GM23338 (cell line): ENCODE measurements around the gene CLEC2D. TPM values are rescaled to one million over a fixed set of nuclear protein-coding genes. Genes with fewer than 3 reads are reported as not detected.

ENCODE experiments used
- ATAC-seq: fragments of 200-7000 bp; cut with Tn5 transposase; 3 replicates; pipeline ENCODE4 v1.9.1; 2020
- DNase-seq: peaks from one replicate; pipeline ENCODE4 v3.0.0-alpha.2; 2015; ENCODE audit warnings: low spot score
- H2AFZ ChIP-seq: fragments of 200-600 bp; sonication (generic); 2 replicates; pipeline ENCODE4 v1.8.0; 2016; ENCODE audit warnings: antibody characterized with exemption, mild to moderate bottlenecking, moderate library complexity
- H3F3A ChIP-seq: fragments of 200-600 bp; sonication (generic); replicated peaks from 2 replicates; pipeline ENCODE4 v1.8.0; 2017; ENCODE audit warnings: antibody characterized with exemption, mixed run types, low read depth
- H3K27ac ChIP-seq: fragments of 200-600 bp; sonication (generic); 2 replicates; pipeline ENCODE4 v1.6.1; 2016; ENCODE audit warnings: low read depth
- H3K27me3 ChIP-seq: fragments of 200-600 bp; sonication (generic); 2 replicates; pipeline ENCODE4 v1.8.0; 2016; ENCODE audit warnings: mild to moderate bottlenecking, mixed run types, moderate library complexity; ENCODE audit not compliant: insufficient read depth
- H3K36me3 ChIP-seq: fragments of 200-600 bp; sonication (generic); 2 replicates; pipeline ENCODE4 v1.8.0; 2016; ENCODE audit warnings: mild to moderate bottlenecking; ENCODE audit not compliant: insufficient read depth
- H3K4me1 ChIP-seq: fragments of 200-600 bp; sonication (generic); 2 replicates; pipeline ENCODE4 v1.8.0; 2016; ENCODE audit warnings: mild to moderate bottlenecking, moderate library complexity; ENCODE audit not compliant: insufficient read depth
- H3K4me2 ChIP-seq: fragments of 200-600 bp; sonication (generic); 2 replicates; pipeline ENCODE4 v1.7.1; 2017; ENCODE audit warnings: mixed run types
- H3K4me3 ChIP-seq: fragments of 200-600 bp; sonication (generic); 2 replicates; pipeline ENCODE4 v1.6.1; 2016; ENCODE audit warnings: mixed run types
- H3K79me2 ChIP-seq: fragments of 200-600 bp; sonication (generic); replicated peaks from 2 replicates; pipeline ENCODE4 v1.8.0; 2017; ENCODE audit warnings: mild to moderate bottlenecking; ENCODE audit not compliant: insufficient read depth
- H3K9me2 ChIP-seq: fragments of 200-600 bp; sonication (generic); 2 replicates; pipeline ENCODE4 v1.8.0; 2017; ENCODE audit not compliant: insufficient read depth
- H4K20me1 ChIP-seq: fragments of 200-600 bp; sonication (generic); replicated peaks from 2 replicates; pipeline ENCODE4 v1.8.0; 2017; ENCODE audit warnings: mild to moderate bottlenecking; ENCODE audit not compliant: insufficient read depth
- H3K27ac Mint-ChIP-seq: 2 replicates; pipeline ENCODE4 v1.8.0; 2020; ENCODE audit warnings: inconsistent platforms, mild to moderate bottlenecking, moderate library complexity, mixed read lengths
- H3K27me3 Mint-ChIP-seq: 3 replicates; pipeline ENCODE4 v1.8.0; 2022; ENCODE audit warnings: low read depth, mild to moderate bottlenecking, moderate library complexity, mixed read lengths, inconsistent platforms; ENCODE audit not compliant: insufficient read depth, poor library complexity
- H3K36me3 Mint-ChIP-seq: 3 replicates; pipeline ENCODE4 v1.8.0; 2021; ENCODE audit warnings: low read depth, mild to moderate bottlenecking, inconsistent platforms, moderate library complexity, mixed read lengths
- H3K4me1 Mint-ChIP-seq: 3 replicates; pipeline ENCODE4 v1.8.0; 2020; ENCODE audit warnings: mild to moderate bottlenecking, inconsistent platforms, mixed read lengths
- H3K4me3 Mint-ChIP-seq: 3 replicates; pipeline ENCODE4 v1.8.0; 2021; ENCODE audit warnings: moderate library complexity, mild to moderate bottlenecking, inconsistent platforms, mixed read lengths
- H3K9me3 Mint-ChIP-seq: 3 replicates; pipeline ENCODE4 v1.8.0; 2020; ENCODE audit warnings: moderate library complexity, mild to moderate bottlenecking, inconsistent platforms, mixed read lengths
- CREB1 ChIP-seq: fragments of 250-450 bp; sonication (Bioruptor Pico); IDR thresholded peaks from 2 replicates; pipeline ENCODE4 v1.5.0; 2020; ENCODE audit warnings: low read depth, mild to moderate bottlenecking, moderate library complexity
- ETS1 ChIP-seq: IDR thresholded peaks from 2 replicates; pipeline ENCODE4 v1.6.1; 2016; ENCODE audit warnings: antibody characterized with exemption
- EZH2 ChIP-seq: fragments of 200-600 bp; sonication (generic); IDR thresholded peaks from one replicate; pipeline ENCODE4 v1.8.0; 2017; ENCODE audit warnings: antibody characterized with exemption, mild to moderate bottlenecking, low read depth; ENCODE audit not compliant: unreplicated experiment
- EZH2phosphoT487 ChIP-seq: fragments of 200-600 bp; sonication (generic); IDR thresholded peaks from one replicate; pipeline ENCODE4 v1.8.1; 2018; ENCODE audit warnings: antibody characterized with exemption; ENCODE audit not compliant: unreplicated experiment
- JUNB ChIP-seq: IDR thresholded peaks from one replicate; pipeline ENCODE4 v1.6.1; 2016; ENCODE audit warnings: antibody characterized with exemption; ENCODE audit not compliant: unreplicated experiment
- NANOG ChIP-seq: IDR thresholded peaks from 2 replicates; pipeline ENCODE4 v1.6.1; 2016; ENCODE audit warnings: antibody characterized with exemption, borderline replicate concordance
- POLR2AphosphoS5 ChIP-seq: IDR thresholded peaks from 2 replicates; pipeline ENCODE4 v1.6.1; 2016; ENCODE audit warnings: antibody characterized with exemption, low read depth
- REST ChIP-seq: IDR thresholded peaks from one replicate; pipeline ENCODE4 v1.6.1; 2018; ENCODE audit warnings: antibody characterized with exemption; ENCODE audit not compliant: unreplicated experiment
- STAT1 ChIP-seq: IDR thresholded peaks from one replicate; pipeline ENCODE4 v1.6.1; 2016; ENCODE audit warnings: antibody characterized with exemption; ENCODE audit not compliant: unreplicated experiment
- ZNF114 ChIP-seq: fragments of 250-450 bp; sonication (Bioruptor Pico); IDR thresholded peaks from 2 replicates; pipeline ENCODE4 v1.5.0; 2020; ENCODE audit warnings: mild to moderate bottlenecking, moderate library complexity
- ZNF331 ChIP-seq: fragments of 250-450 bp; sonication (Bioruptor Pico); IDR thresholded peaks from 2 replicates; pipeline ENCODE4 v1.5.0; 2020; ENCODE audit warnings: low read depth, mild to moderate bottlenecking, moderate library complexity
- polyA plus RNA-seq: library from polyadenylated mRNA; unstranded; fragments of >200 nt; fragmentation: Nextera tagmentation; extraction: Ambion mirVana; gene quantifications from 2 replicates; pipeline ENCODE4 v1.2.1, GENCODE V29; 2016
- total RNA-seq: library from RNA; depleted of rRNA; stranded (reverse); fragments of >200 nt; shearing (Covaris generic); gene quantifications from 2 replicates; pipeline ENCODE4 v1.2.3, GENCODE V29; 2014
- TF ChIP-seq, protein P1 (sequence below): fragments of 250-450 bp; sonication (Bioruptor Pico); IDR thresholded peaks from 2 replicates; pipeline ENCODE4 v1.5.0; 2020; ENCODE audit warnings: mild to moderate bottlenecking, moderate library complexity
- TF ChIP-seq, protein P2 (sequence below), 2 experiments: fragments of 200-600 bp in 1 of 2; sonication (generic) in 1 of 2; conservative IDR thresholded peaks; 2 replicates each; pipeline versions ENCODE4 v1.5.1 to v1.6.1; 2016 to 2017; ENCODE audit warnings: antibody characterized with exemption in 2 of 2, low read depth in 2 of 2, mild to moderate bottlenecking in 2 of 2, moderate library complexity in 1 of 2

The CLEC2D gene
- total and polyA plus RNA-seq, 2 experiments from 2014 or later = 6.9 to 7.1 TPM

GRCh38 chr12:9699269-9699897, 29.9 kb downstream of the CLEC2D start:
- no peak overlapping the region for H3K27ac Mint-ChIP-seq
- H3K36me3 ChIP-seq = peaks cover 12% of the 10 kb centered on the region
- TF ChIP-seq, protein P1, sequence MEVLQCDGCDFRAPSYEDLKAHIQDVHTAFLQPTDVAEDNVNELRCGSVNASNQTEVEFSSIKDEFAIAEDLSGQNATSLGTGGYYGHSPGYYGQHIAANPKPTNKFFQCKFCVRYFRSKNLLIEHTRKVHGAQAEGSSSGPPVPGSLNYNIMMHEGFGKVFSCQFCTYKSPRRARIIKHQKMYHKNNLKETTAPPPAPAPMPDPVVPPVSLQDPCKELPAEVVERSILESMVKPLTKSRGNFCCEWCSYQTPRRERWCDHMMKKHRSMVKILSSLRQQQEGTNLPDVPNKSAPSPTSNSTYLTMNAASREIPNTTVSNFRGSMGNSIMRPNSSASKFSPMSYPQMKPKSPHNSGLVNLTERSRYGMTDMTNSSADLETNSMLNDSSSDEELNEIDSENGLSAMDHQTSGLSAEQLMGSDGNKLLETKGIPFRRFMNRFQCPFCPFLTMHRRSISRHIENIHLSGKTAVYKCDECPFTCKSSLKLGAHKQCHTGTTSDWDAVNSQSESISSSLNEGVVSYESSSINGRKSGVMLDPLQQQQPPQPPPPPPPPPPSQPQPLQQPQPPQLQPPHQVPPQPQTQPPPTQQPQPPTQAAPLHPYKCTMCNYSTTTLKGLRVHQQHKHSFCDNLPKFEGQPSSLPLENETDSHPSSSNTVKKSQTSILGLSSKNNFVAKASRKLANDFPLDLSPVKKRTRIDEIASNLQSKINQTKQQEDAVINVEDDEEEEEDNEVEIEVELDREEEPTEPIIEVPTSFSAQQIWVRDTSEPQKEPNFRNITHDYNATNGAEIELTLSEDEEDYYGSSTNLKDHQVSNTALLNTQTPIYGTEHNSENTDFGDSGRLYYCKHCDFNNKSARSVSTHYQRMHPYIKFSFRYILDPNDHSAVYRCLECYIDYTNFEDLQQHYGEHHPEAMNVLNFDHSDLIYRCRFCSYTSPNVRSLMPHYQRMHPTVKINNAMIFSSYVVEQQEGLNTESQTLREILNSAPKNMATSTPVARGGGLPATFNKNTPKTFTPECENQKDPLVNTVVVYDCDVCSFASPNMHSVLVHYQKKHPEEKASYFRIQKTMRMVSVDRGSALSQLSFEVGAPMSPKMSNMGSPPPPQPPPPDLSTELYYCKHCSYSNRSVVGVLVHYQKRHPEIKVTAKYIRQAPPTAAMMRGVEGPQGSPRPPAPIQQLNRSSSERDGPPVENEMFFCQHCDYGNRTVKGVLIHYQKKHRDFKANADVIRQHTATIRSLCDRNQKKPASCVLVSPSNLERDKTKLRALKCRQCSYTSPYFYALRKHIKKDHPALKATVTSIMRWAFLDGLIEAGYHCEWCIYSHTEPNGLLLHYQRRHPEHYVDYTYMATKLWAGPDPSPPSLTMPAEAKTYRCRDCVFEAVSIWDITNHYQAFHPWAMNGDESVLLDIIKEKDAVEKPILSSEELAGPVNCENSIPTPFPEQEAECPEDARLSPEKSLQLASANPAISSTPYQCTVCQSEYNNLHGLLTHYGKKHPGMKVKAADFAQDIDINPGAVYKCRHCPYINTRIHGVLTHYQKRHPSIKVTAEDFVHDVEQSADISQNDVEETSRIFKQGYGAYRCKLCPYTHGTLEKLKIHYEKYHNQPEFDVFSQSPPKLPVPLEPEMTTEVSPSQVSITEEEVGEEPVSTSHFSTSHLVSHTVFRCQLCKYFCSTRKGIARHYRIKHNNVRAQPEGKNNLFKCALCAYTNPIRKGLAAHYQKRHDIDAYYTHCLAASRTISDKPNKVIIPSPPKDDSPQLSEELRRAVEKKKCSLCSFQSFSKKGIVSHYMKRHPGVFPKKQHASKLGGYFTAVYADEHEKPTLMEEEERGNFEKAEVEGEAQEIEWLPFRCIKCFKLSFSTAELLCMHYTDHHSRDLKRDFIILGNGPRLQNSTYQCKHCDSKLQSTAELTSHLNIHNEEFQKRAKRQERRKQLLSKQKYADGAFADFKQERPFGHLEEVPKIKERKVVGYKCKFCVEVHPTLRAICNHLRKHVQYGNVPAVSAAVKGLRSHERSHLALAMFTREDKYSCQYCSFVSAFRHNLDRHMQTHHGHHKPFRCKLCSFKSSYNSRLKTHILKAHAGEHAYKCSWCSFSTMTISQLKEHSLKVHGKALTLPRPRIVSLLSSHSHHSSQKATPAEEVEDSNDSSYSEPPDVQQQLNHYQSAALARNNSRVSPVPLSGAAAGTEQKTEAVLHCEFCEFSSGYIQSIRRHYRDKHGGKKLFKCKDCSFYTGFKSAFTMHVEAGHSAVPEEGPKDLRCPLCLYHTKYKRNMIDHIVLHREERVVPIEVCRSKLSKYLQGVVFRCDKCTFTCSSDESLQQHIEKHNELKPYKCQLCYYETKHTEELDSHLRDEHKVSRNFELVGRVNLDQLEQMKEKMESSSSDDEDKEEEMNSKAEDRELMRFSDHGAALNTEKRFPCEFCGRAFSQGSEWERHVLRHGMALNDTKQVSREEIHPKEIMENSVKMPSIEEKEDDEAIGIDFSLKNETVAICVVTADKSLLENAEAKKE (CRISPR knock-in tag) = no peak
- no peak for TF ChIP-seq JUNB
- TF ChIP-seq POLR2AphosphoS5 = no peak
- no peak for TF ChIP-seq NANOG
- TF ChIP-seq REST = no peak
- no peak for TF ChIP-seq EZH2phosphoT487
- no peak for TF ChIP-seq ETS1
- TF ChIP-seq, protein P2, sequence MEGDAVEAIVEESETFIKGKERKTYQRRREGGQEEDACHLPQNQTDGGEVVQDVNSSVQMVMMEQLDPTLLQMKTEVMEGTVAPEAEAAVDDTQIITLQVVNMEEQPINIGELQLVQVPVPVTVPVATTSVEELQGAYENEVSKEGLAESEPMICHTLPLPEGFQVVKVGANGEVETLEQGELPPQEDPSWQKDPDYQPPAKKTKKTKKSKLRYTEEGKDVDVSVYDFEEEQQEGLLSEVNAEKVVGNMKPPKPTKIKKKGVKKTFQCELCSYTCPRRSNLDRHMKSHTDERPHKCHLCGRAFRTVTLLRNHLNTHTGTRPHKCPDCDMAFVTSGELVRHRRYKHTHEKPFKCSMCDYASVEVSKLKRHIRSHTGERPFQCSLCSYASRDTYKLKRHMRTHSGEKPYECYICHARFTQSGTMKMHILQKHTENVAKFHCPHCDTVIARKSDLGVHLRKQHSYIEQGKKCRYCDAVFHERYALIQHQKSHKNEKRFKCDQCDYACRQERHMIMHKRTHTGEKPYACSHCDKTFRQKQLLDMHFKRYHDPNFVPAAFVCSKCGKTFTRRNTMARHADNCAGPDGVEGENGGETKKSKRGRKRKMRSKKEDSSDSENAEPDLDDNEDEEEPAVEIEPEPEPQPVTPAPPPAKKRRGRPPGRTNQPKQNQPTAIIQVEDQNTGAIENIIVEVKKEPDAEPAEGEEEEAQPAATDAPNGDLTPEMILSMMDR (conservative IDR thresholded peaks at IDR 0.05; ENCODE audit: low read depth in 2 of 2) = no peak
- no peak for TF ChIP-seq EZH2
- TF ChIP-seq ZNF114 (CRISPR knock-in tag) = no peak
- no peak for TF ChIP-seq ZNF331
- no peak for TF ChIP-seq STAT1
- TF ChIP-seq CREB1 = no peak
- no peaks in the 10 kb centered on the region for H3K27me3 ChIP-seq
- H3K9me2 ChIP-seq = 0 out of 2 replicates have a peak, but pooled peaks cover 8% of the 10 kb centered on the region
- H4K20me1 ChIP-seq = no peaks in the 10 kb centered on the region
- H3K4me2 ChIP-seq = no peak overlapping the region
- no peaks in the 10 kb centered on the region for H3K4me1 Mint-ChIP-seq
- H3K9me3 Mint-ChIP-seq = peaks cover 63% of the 10 kb centered on the region
- H3K27ac ChIP-seq = no peak overlapping the region
- no peak overlapping the region for H3K4me3 Mint-ChIP-seq
- H3K4me1 ChIP-seq = no peaks in the 10 kb centered on the region
- DNase-seq (no peak), ATAC-seq (no peak)
- H3K27me3 Mint-ChIP-seq = no peaks in the 10 kb centered on the region
- H2AFZ ChIP-seq = no peak overlapping the region
- H3K79me2 ChIP-seq = no peaks in the 10 kb centered on the region
- no peaks in the 10 kb centered on the region for H3F3A ChIP-seq
- H3K4me3 ChIP-seq = no peak overlapping the region
- H3K36me3 Mint-ChIP-seq = peaks cover 46% of the 10 kb centered on the region
